Trophoblast cell (in vitro differentiated cells and primary cell): ENCODE results near the gene CYB5B. TPM values are rescaled to one million over a fixed set of nuclear protein-coding genes. Genes with fewer than 3 reads are reported as not detected.

Source experiments
- DNase-seq, 2 donors: peaks; one replicate each; pipeline ENCODE4 v3.0.0-alpha.2; 2016
- H2AFZ ChIP-seq: 2 replicates; pipeline ENCODE4 v1.6.1; 2013; ENCODE audit warnings: low read length, moderate library complexity, mild to moderate bottlenecking; ENCODE audit not compliant: insufficient read depth, poor library complexity
- H2AK5ac ChIP-seq: 2 replicates; pipeline ENCODE4 v1.6.1; 2013; ENCODE audit warnings: mild to moderate bottlenecking, low read length
- H2BK120ac ChIP-seq: 2 replicates; pipeline ENCODE4 v1.6.1; 2013; ENCODE audit warnings: low read length, mild to moderate bottlenecking, moderate library complexity; ENCODE audit not compliant: insufficient read depth, poor library complexity
- H2BK12ac ChIP-seq: 2 replicates; pipeline ENCODE4 v1.6.1; 2013; ENCODE audit warnings: mild to moderate bottlenecking, low read length, moderate library complexity
- H2BK5ac ChIP-seq: 2 replicates; pipeline ENCODE4 v1.6.1; 2013; ENCODE audit warnings: low read length, low read depth, moderate library complexity, mild to moderate bottlenecking; ENCODE audit not compliant: poor library complexity
- H3K14ac ChIP-seq: 2 replicates; pipeline ENCODE4 v1.6.1; 2013; ENCODE audit warnings: mild to moderate bottlenecking, low read length
- H3K18ac ChIP-seq: 2 replicates; pipeline ENCODE4 v1.6.1; 2013; ENCODE audit warnings: mild to moderate bottlenecking, low read length
- H3K23ac ChIP-seq: 2 replicates; pipeline ENCODE4 v1.6.1; 2013; ENCODE audit warnings: low read length
- H3K27ac ChIP-seq: 2 replicates; pipeline ENCODE4 v1.5.1; 2013; ENCODE audit warnings: low read depth, mild to moderate bottlenecking, inconsistent platforms, low read length, moderate library complexity
- H3K27me3 ChIP-seq: 2 replicates; pipeline ENCODE4 v1.6.1; 2013; ENCODE audit warnings: inconsistent platforms, mild to moderate bottlenecking, low read length, moderate library complexity; ENCODE audit not compliant: insufficient read depth
- H3K36me3 ChIP-seq, 2 experiments: 1 replicate in 1 of 2; 2 replicates in 1 of 2; pipeline ENCODE4 v1.6.1; 2013; ENCODE audit warnings: low read length in 2 of 2, mild to moderate bottlenecking in 2 of 2, moderate library complexity in 1 of 2; ENCODE audit not compliant: insufficient read depth in 2 of 2, control insufficient read depth in 1 of 2
- H3K4ac ChIP-seq: 2 replicates; pipeline ENCODE4 v1.6.1; 2013; ENCODE audit warnings: low read depth, mild to moderate bottlenecking, low read length, moderate library complexity
- H3K4me1 ChIP-seq, 2 experiments: 1 replicate in 1 of 2; 2 replicates in 1 of 2; pipeline ENCODE4 v1.6.1; 2013; ENCODE audit warnings: low read length in 2 of 2, mild to moderate bottlenecking in 2 of 2, moderate library complexity in 1 of 2; ENCODE audit not compliant: insufficient read depth in 2 of 2, control insufficient read depth in 1 of 2
- H3K4me2 ChIP-seq: 2 replicates; pipeline ENCODE4 v1.6.1; 2013; ENCODE audit warnings: inconsistent platforms, mild to moderate bottlenecking, low read length, moderate library complexity
- H3K4me3 ChIP-seq: 2 replicates; pipeline ENCODE4 v1.5.1; 2013; ENCODE audit warnings: mild to moderate bottlenecking, low read depth, low read length, inconsistent platforms
- H3K79me1 ChIP-seq: one replicate; pipeline ENCODE4 v1.6.1; 2013; ENCODE audit warnings: low read length
- H3K79me2 ChIP-seq: 2 replicates; pipeline ENCODE4 v1.6.1; 2013; ENCODE audit warnings: low read length, mild to moderate bottlenecking; ENCODE audit not compliant: control insufficient read depth, insufficient read depth, poor library complexity
- H3K9ac ChIP-seq: 2 replicates; pipeline ENCODE4 v1.6.1; 2013; ENCODE audit warnings: mild to moderate bottlenecking, low read length
- H3K9me3 ChIP-seq: 2 replicates; pipeline ENCODE4 v1.6.1; 2013; ENCODE audit warnings: low read depth, mild to moderate bottlenecking, control low read depth, inconsistent platforms, low read length; ENCODE audit not compliant: insufficient read depth
- H4K12ac ChIP-seq: 2 replicates; pipeline ENCODE4 v1.6.1; 2013; ENCODE audit warnings: low read depth, mild to moderate bottlenecking, low read length, moderate library complexity
- H4K8ac ChIP-seq: 2 replicates; pipeline ENCODE4 v1.6.1; 2013; ENCODE audit warnings: low read depth, mild to moderate bottlenecking, low read length, moderate library complexity
- H4K91ac ChIP-seq: one replicate; pipeline ENCODE4 v1.6.1; 2013; ENCODE audit warnings: low read depth, mild to moderate bottlenecking, low read length, moderate library complexity
- WGBS: extraction: QIAGEN DNeasy Blood & Tissue Kit; methylation state at CpG from one replicate; pipeline ENCODE4 v1.1.7; 2013; ENCODE audit warnings: missing lambda C conversion rate; ENCODE audit not compliant: insufficient read length, insufficient coverage; ENCODE audit errors: extremely low coverage; 5-methylcytosine and 5-hydroxymethylcytosine counted together
- polyA plus RNA-seq: library from polyadenylated mRNA; stranded (reverse); fragments of 200-250 nt; gene quantifications from 2 replicates; pipeline ENCODE4 v1.2.3, GENCODE V29; 2013

Gene CYB5B, protein sequence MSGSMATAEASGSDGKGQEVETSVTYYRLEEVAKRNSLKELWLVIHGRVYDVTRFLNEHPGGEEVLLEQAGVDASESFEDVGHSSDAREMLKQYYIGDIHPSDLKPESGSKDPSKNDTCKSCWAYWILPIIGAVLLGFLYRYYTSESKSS
- 103 and 111 TPM in 2 replicates for polyA plus RNA-seq

DNA sequence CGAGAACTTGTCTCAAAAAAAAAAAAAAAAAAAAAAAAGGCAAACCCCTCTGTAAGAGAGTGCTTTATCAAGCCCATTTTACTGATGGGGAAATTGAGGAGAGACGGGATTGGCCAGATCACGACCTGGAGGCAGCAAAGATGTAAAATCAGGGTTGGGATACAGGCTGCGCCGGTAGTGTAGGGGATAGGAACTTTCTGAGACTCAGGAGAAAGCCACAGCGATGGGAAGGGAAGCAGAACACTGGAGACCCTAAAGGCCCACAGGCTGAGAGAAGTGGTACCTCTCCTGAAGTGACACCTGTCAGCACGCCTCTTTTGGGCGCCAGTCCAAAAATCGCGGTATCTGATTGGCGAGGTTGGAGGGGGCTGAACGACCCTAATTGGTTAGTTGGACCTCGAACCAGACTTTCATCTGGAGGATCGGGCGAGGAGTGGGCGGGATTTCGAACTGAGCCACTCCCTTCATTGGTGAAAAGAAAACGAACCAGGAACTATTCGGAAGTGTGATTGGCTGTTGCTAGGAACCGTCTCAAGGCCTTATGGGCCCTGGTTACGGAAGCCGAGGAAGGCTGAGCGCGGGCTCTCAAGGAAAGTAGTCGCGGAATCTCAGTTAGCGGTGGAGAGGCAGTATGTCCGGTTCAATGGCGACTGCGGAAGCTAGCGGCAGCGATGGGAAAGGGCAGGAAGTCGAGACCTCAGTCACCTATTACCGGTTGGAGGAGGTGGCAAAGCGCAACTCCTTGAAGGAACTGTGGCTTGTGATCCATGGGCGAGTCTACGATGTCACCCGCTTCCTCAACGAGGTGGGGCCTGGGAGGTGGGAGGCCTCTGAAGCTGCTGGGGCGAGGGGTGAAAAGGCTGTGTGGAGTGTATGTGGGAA is at the start of gene CYB5B:
CYB5B (plus strand) TSS at position 567 of the 882 bp plus-strand sequence; CDS start at position 632, 65 bp downstream.
- Histone ChIP-seq H4K12ac (peak within 1 kb of the TSS; percentile 81), H2BK12ac (peak within 1 kb of the TSS; percentile 66), H3K27ac (peak within 1 kb of the TSS; percentile 83), H3K4me3 (peak within 1 kb of the TSS; percentile 93), H3K18ac (peak within 1 kb of the TSS; percentile 27), H2AK5ac (no peak within 1 kb of the TSS), H2AFZ (peak within 1 kb of the TSS; percentile 77), H4K91ac (peak within 1 kb of the TSS; percentile 39), H3K36me3 (peaks cover 10 to 17% of the 10 kb centered on the region in 2 experiments), H3K14ac (peak within 1 kb of the TSS; percentile 63), H3K4me2 (peak within 1 kb of the TSS; percentile 80), H4K8ac (peak within 1 kb of the TSS; percentile 89), H3K79me1 (peaks cover 6% of the 10 kb centered on the region), H3K9me3 (no peaks in the 10 kb centered on the region), H3K9ac (peak within 1 kb of the TSS; percentile 83), H3K27me3 (no peaks in the 10 kb centered on the region), H2BK120ac (peak within 1 kb of the TSS; percentile 47), H3K4ac (peak within 1 kb of the TSS; percentile 77), H3K4me1 (peaks cover 0 to 2% of the 10 kb centered on the region in 2 experiments), H3K79me2 (peaks cover 4% of the 10 kb centered on the region), H3K23ac (no peak within 1 kb of the TSS), H2BK5ac (peak within 1 kb of the TSS; percentile 6)
- peak; percentile 97 to 99 for DNase-seq
- no CpG with 5 or more reads among the region's 40 CpGs for WGBS

DNA sequence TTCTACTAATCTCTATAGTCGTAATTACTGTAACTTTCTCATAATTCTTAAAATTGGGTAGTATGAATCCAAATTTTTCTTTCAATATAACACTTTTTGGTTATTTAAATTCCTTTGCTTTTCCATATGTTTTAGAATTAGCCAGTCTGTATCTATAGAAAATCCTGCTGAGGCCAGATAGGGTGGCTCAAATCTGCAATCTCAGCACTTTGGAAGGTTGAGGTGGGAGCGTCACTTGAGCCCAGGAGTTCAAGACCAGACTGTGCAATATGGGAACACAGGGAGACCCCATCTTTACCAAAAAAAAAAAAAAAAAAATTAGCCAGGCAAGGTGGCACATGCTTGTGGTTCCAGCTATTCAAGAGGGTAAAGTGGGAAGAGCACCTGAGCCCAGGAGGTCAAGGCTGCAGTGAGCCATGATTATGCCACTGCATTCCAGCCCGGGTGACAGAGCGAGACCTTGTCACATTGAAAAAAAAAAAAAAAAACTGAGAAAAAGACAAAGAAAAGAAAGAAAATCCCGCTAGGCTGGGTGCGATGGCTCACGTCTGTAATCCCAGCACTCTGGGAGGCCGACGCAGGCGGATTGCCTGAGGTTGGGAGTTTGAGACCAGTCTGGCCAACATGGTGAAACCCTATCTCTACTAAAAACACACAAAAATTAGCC is 47.9 kb upstream of the CYB5B start:
- DNase-seq: no peak
- Histone ChIP-seq H3K79me1 (no peaks in the 10 kb centered on the region), H3K36me3 (peaks cover 21 to 24% of the 10 kb centered on the region in 2 experiments), H3K23ac (no peak overlapping the region), H3K14ac (no peak overlapping the region), H3K18ac (no peak overlapping the region), H4K12ac (no peak overlapping the region), H3K9me3 (no peaks in the 10 kb centered on the region), H3K27me3 (no peaks in the 10 kb centered on the region), H3K4me2 (no peak overlapping the region), H4K8ac (no peak overlapping the region), H3K9ac (no peak overlapping the region), H2BK120ac (no peak overlapping the region), H2BK5ac (no peak overlapping the region), H4K91ac (no peak overlapping the region), H2BK12ac (no peak overlapping the region), H3K4me1 (no peaks in the 10 kb centered on the region), H3K27ac (no peak overlapping the region), H2AK5ac (no peak overlapping the region), H3K4ac (no peak overlapping the region), H2AFZ (no peak overlapping the region), H3K4me3 (no peak overlapping the region), H3K79me2 (no peaks in the 10 kb centered on the region)
- no CpG with 5 or more reads among the region's 10 CpGs for WGBS

DNA sequence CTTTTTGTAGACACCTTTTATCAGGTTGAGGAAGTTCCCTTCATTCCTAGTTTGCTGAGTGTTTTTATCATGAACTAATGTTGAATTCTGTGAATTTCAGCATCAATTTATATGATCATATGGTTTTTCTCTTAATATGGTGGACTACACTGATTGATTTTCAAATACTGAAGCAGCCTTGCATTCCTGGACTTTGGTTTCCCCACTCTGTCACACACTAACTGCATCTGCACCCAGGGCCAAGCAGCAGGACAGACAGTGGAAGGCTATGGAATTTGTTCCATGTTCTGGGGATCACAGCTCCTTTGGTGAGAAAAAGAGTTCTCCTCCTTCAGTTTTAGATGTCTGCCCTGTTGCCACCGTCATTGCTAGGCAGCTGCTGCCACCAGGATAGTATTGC is 46.4 kb upstream of the CYB5B start:
- Histone ChIP-seq H3K79me1 (no peaks in the 10 kb centered on the region), H3K4me1 (no peaks in the 10 kb centered on the region), H3K23ac (no peak overlapping the region), H3K4me2 (no peak overlapping the region), H3K4ac (no peak overlapping the region), H3K9ac (no peak overlapping the region), H3K27me3 (no peaks in the 10 kb centered on the region), H4K12ac (no peak overlapping the region), H3K27ac (no peak overlapping the region), H3K9me3 (no peaks in the 10 kb centered on the region), H3K36me3 (peaks cover 23 to 25% of the 10 kb centered on the region in 2 experiments), H2BK12ac (no peak overlapping the region), H3K14ac (no peak overlapping the region), H2AFZ (no peak overlapping the region), H2BK5ac (no peak overlapping the region), H3K4me3 (no peak overlapping the region), H3K18ac (no peak overlapping the region), H2AK5ac (no peak overlapping the region), H3K79me2 (no peaks in the 10 kb centered on the region), H2BK120ac (no peak overlapping the region), H4K8ac (no peak overlapping the region), H4K91ac (no peak overlapping the region)
- WGBS: no CpG with 5 or more reads among the region's 1 CpG
- no peak for DNase-seq

DNA sequence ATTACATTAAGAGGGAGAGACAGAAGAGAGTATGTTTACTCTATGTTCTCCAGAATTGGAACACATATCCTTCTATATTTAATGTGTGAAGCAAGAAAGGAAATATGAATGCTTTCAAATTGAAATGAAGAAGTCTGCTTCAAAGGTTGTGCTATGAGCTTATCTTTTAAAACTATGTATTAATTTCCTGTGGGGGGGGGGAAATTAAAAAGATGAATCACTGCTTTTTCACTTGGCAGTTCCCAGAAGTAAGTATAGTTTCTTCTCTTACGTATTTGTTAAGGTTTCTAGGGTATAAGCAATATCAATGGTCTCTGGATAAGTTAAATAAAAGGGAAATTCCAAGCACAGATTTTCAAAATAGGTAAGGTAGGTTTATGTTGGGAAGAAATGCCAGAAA is 45.7 kb upstream of the CYB5B start:
- Histone ChIP-seq H3K36me3 (peaks cover 20 to 22% of the 10 kb centered on the region in 2 experiments), H4K12ac (no peak overlapping the region), H3K18ac (no peak overlapping the region), H3K4me1 (no peaks in the 10 kb centered on the region), H3K9ac (no peak overlapping the region), H3K4ac (no peak overlapping the region), H2AK5ac (no peak overlapping the region), H4K91ac (no peak overlapping the region), H3K9me3 (no peaks in the 10 kb centered on the region), H3K27ac (no peak overlapping the region), H4K8ac (no peak overlapping the region), H3K4me3 (no peak overlapping the region), H3K4me2 (no peak overlapping the region), H3K23ac (no peak overlapping the region), H3K79me2 (no peaks in the 10 kb centered on the region), H2AFZ (no peak overlapping the region), H3K14ac (no peak overlapping the region), H2BK5ac (no peak overlapping the region), H3K27me3 (no peaks in the 10 kb centered on the region), H3K79me1 (no peaks in the 10 kb centered on the region), H2BK120ac (no peak overlapping the region), H2BK12ac (no peak overlapping the region)
- no peak for DNase-seq
- no CpG with 5 or more reads among the region's 1 CpG for WGBS
